IMR-90 (cell line): Measurements from ENCODE around the gene PCK1. TPM values are rescaled to one million over a fixed set of nuclear protein-coding genes. Genes with fewer than 3 reads are reported as not detected.
A peak's percentile ranks its signal among the peaks of the same experiment; 100 is the strongest.

Source experiments
- ATAC-seq: fragments of 200-7000 bp; cut with Tn5 transposase; 2 replicates; pipeline ENCODE4 v1.9.1; 2020; ENCODE audit warnings: low read depth, mild to moderate bottlenecking, moderate library complexity
- BruUV-seq: library from RNA; stranded (reverse); fragments of 400-500 nt; replicated peaks from 2 replicates; lab custom pipeline; 2021; lab: Mats Ljungman, UMichigan
- CTCF ChIA-PET: fragments of 300-600 bp; formaldehyde crosslinking; extraction: SDS; loops from one replicate; lab custom pipeline; 2021; ENCODE audit warnings: antibody characterized with exemption; lab: Yijun Ruan, JAX
- POLR2A ChIA-PET: fragments of 300-600 bp; sonication (Branson Sonifier 250); formaldehyde crosslinking; loops from one replicate; lab custom pipeline; 2022; ENCODE audit warnings: antibody characterized with exemption; ENCODE audit not compliant: unreplicated experiment; lab: Charles Lee
- DNase-seq: peaks from one replicate; pipeline ENCODE4 v3.0.0; 2013
- H2AFZ ChIP-seq: replicated peaks from 2 replicates; pipeline ENCODE3; 2013; ENCODE audit warnings: low read length, mild to moderate bottlenecking; ENCODE audit not compliant: poor library complexity
- H2AK5ac ChIP-seq: 2 replicates; pipeline ENCODE4 v1.6.1; 2013; ENCODE audit warnings: low read depth, low read length, inconsistent platforms
- H2AK9ac ChIP-seq: replicated peaks from 2 replicates; pipeline ENCODE3; 2013; ENCODE audit warnings: mild to moderate bottlenecking, low read depth, low read length, moderate library complexity; ENCODE audit not compliant: poor library complexity
- H2BK120ac ChIP-seq: 2 replicates; pipeline ENCODE4 v1.6.1; 2013; ENCODE audit warnings: low read depth, low read length, inconsistent platforms
- H2BK15ac ChIP-seq: 3 replicates; pipeline ENCODE4 v1.6.1; 2013; ENCODE audit warnings: low read depth, low read length, inconsistent platforms
- H2BK20ac ChIP-seq: 2 replicates; pipeline ENCODE4 v1.6.1; 2013; ENCODE audit warnings: low read depth, mild to moderate bottlenecking, inconsistent platforms, low read length, moderate library complexity
- H2BK5ac ChIP-seq: 2 replicates; pipeline ENCODE4 v1.6.1; 2013; ENCODE audit warnings: mild to moderate bottlenecking, low read depth, low read length, inconsistent platforms; ENCODE audit not compliant: poor library complexity, severe bottlenecking
- H3K14ac ChIP-seq: replicated peaks from 2 replicates; pipeline ENCODE4 v1.6.1; 2013; ENCODE audit warnings: low read depth, low read length, inconsistent platforms
- H3K18ac ChIP-seq: 2 replicates; pipeline ENCODE4 v1.6.1; 2013; ENCODE audit warnings: low read depth, low read length, control low read depth
- H3K23ac ChIP-seq: 2 replicates; pipeline ENCODE4 v1.6.1; 2013; ENCODE audit warnings: low read depth, low read length, inconsistent platforms
- H3K27ac ChIP-seq: 2 replicates; pipeline ENCODE4 v1.5.1; 2013; ENCODE audit warnings: mild to moderate bottlenecking, control low read depth, low read length; ENCODE audit not compliant: insufficient read depth
- H3K27me3 ChIP-seq: 2 replicates; pipeline ENCODE4 v1.6.1; 2013; ENCODE audit warnings: low read length; ENCODE audit not compliant: control insufficient read depth, insufficient read depth
- H3K36me3 ChIP-seq: 2 replicates; pipeline ENCODE4 v1.6.1; 2013; ENCODE audit warnings: low read length, mixed read lengths; ENCODE audit not compliant: control insufficient read depth, insufficient read depth
- H3K4ac ChIP-seq: 2 replicates; pipeline ENCODE4 v1.6.1; 2013; ENCODE audit warnings: low read depth, low read length, inconsistent platforms
- H3K4me1 ChIP-seq: 2 replicates; pipeline ENCODE4 v1.6.1; 2013; ENCODE audit warnings: low read length, mixed read lengths; ENCODE audit not compliant: control insufficient read depth, insufficient read depth
- H3K4me2 ChIP-seq: 2 replicates; pipeline ENCODE4 v1.6.1; 2013; ENCODE audit warnings: low read depth, mild to moderate bottlenecking, control low read depth, low read length, moderate library complexity
- H3K4me3 ChIP-seq: 2 replicates; pipeline ENCODE4 v1.5.1; 2013; ENCODE audit warnings: low read depth, mild to moderate bottlenecking, control low read depth, low read length, moderate library complexity; ENCODE audit not compliant: insufficient read depth
- H3K56ac ChIP-seq: 2 replicates; pipeline ENCODE4 v1.6.1; 2013; ENCODE audit warnings: low read length, inconsistent platforms; ENCODE audit not compliant: insufficient read depth; ENCODE audit errors: extremely low read depth
- H3K79me1 ChIP-seq, 2 experiments: 2 replicates each; pipeline ENCODE4 v1.6.1; 2013; ENCODE audit warnings: low read length in 2 of 2, inconsistent platforms in 1 of 2, low read depth in 1 of 2
- H3K9ac ChIP-seq: 2 replicates; pipeline ENCODE4 v1.6.1; 2013; ENCODE audit warnings: low read depth, low read length, control low read depth
- H3K9me1 ChIP-seq: 2 replicates; pipeline ENCODE4 v1.6.1; 2013; ENCODE audit warnings: low read length, inconsistent platforms; ENCODE audit not compliant: insufficient read depth
- H3K9me3 ChIP-seq: 2 replicates; pipeline ENCODE4 v1.6.1; 2013; ENCODE audit warnings: low read length; ENCODE audit not compliant: control insufficient read depth, insufficient read depth
- H4K20me1 ChIP-seq: 2 replicates; pipeline ENCODE4 v1.6.1; 2013; ENCODE audit warnings: low read length, inconsistent platforms; ENCODE audit not compliant: insufficient read depth
- H4K5ac ChIP-seq: 2 replicates; pipeline ENCODE4 v1.6.1; 2013; ENCODE audit warnings: mild to moderate bottlenecking, low read depth, low read length, control low read depth
- H4K8ac ChIP-seq, 2 experiments: 2 replicates each; pipeline ENCODE4 v1.6.1; 2013; ENCODE audit warnings: low read depth in 2 of 2, low read length in 2 of 2, control low read depth in 1 of 2, inconsistent platforms in 1 of 2
- H4K91ac ChIP-seq: 2 replicates; pipeline ENCODE4 v1.6.1; 2013; ENCODE audit warnings: low read depth, low read length, inconsistent platforms; ENCODE audit not compliant: insufficient read depth
- BHLHE40 ChIP-seq: fragments of 150-350 bp; IDR thresholded peaks from 2 replicates; pipeline ENCODE4 v1.6.1; 2016; ENCODE audit warnings: mild to moderate bottlenecking, low read depth, low read length
- FOS ChIP-seq: fragments of 150-350 bp; IDR thresholded peaks from 2 replicates; pipeline ENCODE4 v1.6.1; 2016; ENCODE audit warnings: low read depth, low read length
- POLR2A ChIP-seq: IDR thresholded peaks from 2 replicates; pipeline ENCODE4 v1.6.1; 2012; ENCODE audit warnings: mild to moderate bottlenecking, low read depth, low read length
- WGBS, 2 experiments: methylation state at CpG; one replicate each; pipeline versions ENCODE4 v1.1.5 to v1.1.7; 2013; ENCODE audit warnings: missing lambda C conversion rate in 2 of 2; ENCODE audit not compliant: insufficient read length in 1 of 2; ENCODE audit errors: extremely low coverage in 2 of 2; 5-methylcytosine and 5-hydroxymethylcytosine counted together
- dilution Hi-C: fragments of 300-500 bp; cut with HindIII; formaldehyde crosslinking; loops from one replicate; pipeline ENCODE4 v1.14.3; 2018; ENCODE audit warnings: low sequenced_read_pairs; ENCODE audit not compliant: unreplicated experiment
- in situ Hi-C: fragments of 300-500 bp; cut with MboI; formaldehyde crosslinking; loops from 3 replicates; pipeline ENCODE4 v1.14.3; 2019; ENCODE audit warnings: low sequenced_read_pairs, inconsistent platforms, mixed read lengths
- intact Hi-C: fragments of 100-400 bp; cut with micrococcal nuclease; formaldehyde crosslinking; loops from 2 replicates; pipeline ENCODE4 v1.10.0; 2022
- polyA plus RNA-seq, 3 experiments: library from polyadenylated mRNA; depleted of rRNA; stranded (reverse); fragments of >200 nt; gene quantifications; 2 replicates each; pipeline ENCODE4 v1.2.3, GENCODE V29; 2012; ENCODE audit warnings: low replicate concordance in 1 of 3
- total RNA-seq: library from RNA; depleted of rRNA; stranded (reverse); fragments of >200 nt; gene quantifications from 2 replicates; pipeline ENCODE4 v1.2.3, GENCODE V29; 2012
- TF ChIP-seq, protein P1 (sequence below): fragments of 150-350 bp; IDR thresholded peaks from 2 replicates; pipeline ENCODE4 v1.6.1; 2017; ENCODE audit warnings: mild to moderate bottlenecking, antibody characterized with exemption, low read length, low read depth

PCK1 gene
- total and polyA plus RNA-seq, 2 of the 4 experiments (the other 2 are of a cell fraction): not detected

DNA sequence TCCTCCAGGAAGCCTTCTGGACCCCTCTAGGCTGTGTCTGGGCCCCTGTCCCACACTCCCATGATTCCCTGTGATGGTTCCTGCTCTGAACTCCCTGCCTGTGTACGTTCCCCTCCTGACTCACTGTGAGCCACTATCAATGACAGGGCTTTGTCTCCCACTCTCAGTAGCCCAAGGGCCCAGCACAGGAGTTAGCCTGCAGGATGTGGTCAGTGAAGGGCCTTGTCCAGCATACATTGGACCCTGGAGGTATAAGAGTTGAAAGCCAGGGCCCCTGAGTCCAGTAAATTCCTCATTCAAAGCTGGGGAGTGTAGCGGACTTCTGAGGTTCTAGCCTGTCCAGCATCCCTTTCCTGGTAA lies 40.3 kb downstream of the PCK1 start:
- H3K79me1 ChIP-seq: no peaks in the 10 kb centered on the region
- no peak overlapping the region for H3K56ac ChIP-seq
- no peak overlapping the region for H3K14ac ChIP-seq
- POLR2A ChIA-PET: no interaction called here
- intact Hi-C loops: no loop called here
- no peak overlapping the region for H3K27ac ChIP-seq
- ATAC-seq: no peak
- H3K4ac ChIP-seq: no peak overlapping the region
- CTCF ChIA-PET: interaction anchor here (1.3 kb wide), 1 partner anchor 579 kb away, joined by 3 read pairs; no protein-coding TSS in a partner anchor
- dilution Hi-C loops: no loop called here
- H2AK5ac ChIP-seq: no peak overlapping the region
- H2BK5ac ChIP-seq: no peak overlapping the region
- no peak overlapping the region for H2BK120ac ChIP-seq
- H3K9me1 ChIP-seq: no peaks in the 10 kb centered on the region
- TF ChIP-seq FOS (no peak), POLR2A (no peak), BHLHE40 (no peak)
- TF ChIP-seq, protein P1, sequence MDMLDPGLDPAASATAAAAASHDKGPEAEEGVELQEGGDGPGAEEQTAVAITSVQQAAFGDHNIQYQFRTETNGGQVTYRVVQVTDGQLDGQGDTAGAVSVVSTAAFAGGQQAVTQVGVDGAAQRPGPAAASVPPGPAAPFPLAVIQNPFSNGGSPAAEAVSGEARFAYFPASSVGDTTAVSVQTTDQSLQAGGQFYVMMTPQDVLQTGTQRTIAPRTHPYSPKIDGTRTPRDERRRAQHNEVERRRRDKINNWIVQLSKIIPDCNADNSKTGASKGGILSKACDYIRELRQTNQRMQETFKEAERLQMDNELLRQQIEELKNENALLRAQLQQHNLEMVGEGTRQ: no peak
- peak; percentile 2 for DNase-seq
- no CpG with 5 or more reads among the region's 2 CpGs for WGBS, 2 experiments
- no peaks in the 10 kb centered on the region; the same call in 1 of the 2 replicates for H4K20me1 ChIP-seq
- H2BK15ac ChIP-seq: no peak overlapping the region
- H3K4me2 ChIP-seq: no peak overlapping the region
- H3K23ac ChIP-seq: no peak overlapping the region
- no peak overlapping the region for H2AK9ac ChIP-seq
- H2AFZ ChIP-seq: no peak overlapping the region
- no peak overlapping the region for H3K18ac ChIP-seq
- H4K91ac ChIP-seq: no peak overlapping the region
- no peak overlapping the region for H3K4me3 ChIP-seq
- BruUV-seq: no TSS peak
- H4K5ac ChIP-seq: no peak overlapping the region
- H3K36me3 ChIP-seq: no peaks in the 10 kb centered on the region
- H3K27me3 ChIP-seq: peaks cover 12% of the 10 kb centered on the region
- H3K4me1 ChIP-seq: no peaks in the 10 kb centered on the region
- in situ Hi-C loops: loop anchor here (10.0 kb wide), 1 partner anchor 584 kb away; no protein-coding TSS in a partner anchor
- no peak overlapping the region for H4K8ac ChIP-seq
- H2BK20ac ChIP-seq: no peak overlapping the region
- no peaks in the 10 kb centered on the region for H3K9me3 ChIP-seq
- no peak overlapping the region for H3K9ac ChIP-seq
